GM23338 (cell line): ENCODE results near the gene ANKS1B. TPM values are rescaled to one million over a fixed set of nuclear protein-coding genes. Genes with fewer than 3 reads are reported as not detected.

Source experiments
- ATAC-seq: fragments of 200-7000 bp; cut with Tn5 transposase; 3 replicates; pipeline ENCODE4 v1.9.1; 2020
- DNase-seq: peaks from one replicate; pipeline ENCODE4 v3.0.0-alpha.2; 2015; ENCODE audit warnings: low spot score
- H2AFZ ChIP-seq: fragments of 200-600 bp; sonication (generic); 2 replicates; pipeline ENCODE4 v1.8.0; 2016; ENCODE audit warnings: antibody characterized with exemption, mild to moderate bottlenecking, moderate library complexity
- H3F3A ChIP-seq: fragments of 200-600 bp; sonication (generic); replicated peaks from 2 replicates; pipeline ENCODE4 v1.8.0; 2017; ENCODE audit warnings: antibody characterized with exemption, mixed run types, low read depth
- H3K27ac ChIP-seq: fragments of 200-600 bp; sonication (generic); 2 replicates; pipeline ENCODE4 v1.6.1; 2016; ENCODE audit warnings: low read depth
- H3K27me3 ChIP-seq: fragments of 200-600 bp; sonication (generic); 2 replicates; pipeline ENCODE4 v1.8.0; 2016; ENCODE audit warnings: mild to moderate bottlenecking, mixed run types, moderate library complexity; ENCODE audit not compliant: insufficient read depth
- H3K36me3 ChIP-seq: fragments of 200-600 bp; sonication (generic); 2 replicates; pipeline ENCODE4 v1.8.0; 2016; ENCODE audit warnings: mild to moderate bottlenecking; ENCODE audit not compliant: insufficient read depth
- H3K4me1 ChIP-seq: fragments of 200-600 bp; sonication (generic); 2 replicates; pipeline ENCODE4 v1.8.0; 2016; ENCODE audit warnings: mild to moderate bottlenecking, moderate library complexity; ENCODE audit not compliant: insufficient read depth
- H3K4me2 ChIP-seq: fragments of 200-600 bp; sonication (generic); 2 replicates; pipeline ENCODE4 v1.7.1; 2017; ENCODE audit warnings: mixed run types
- H3K4me3 ChIP-seq: fragments of 200-600 bp; sonication (generic); 2 replicates; pipeline ENCODE4 v1.6.1; 2016; ENCODE audit warnings: mixed run types
- H3K79me2 ChIP-seq: fragments of 200-600 bp; sonication (generic); replicated peaks from 2 replicates; pipeline ENCODE4 v1.8.0; 2017; ENCODE audit warnings: mild to moderate bottlenecking; ENCODE audit not compliant: insufficient read depth
- H3K9me2 ChIP-seq: fragments of 200-600 bp; sonication (generic); 2 replicates; pipeline ENCODE4 v1.8.0; 2017; ENCODE audit not compliant: insufficient read depth
- H4K20me1 ChIP-seq: fragments of 200-600 bp; sonication (generic); replicated peaks from 2 replicates; pipeline ENCODE4 v1.8.0; 2017; ENCODE audit warnings: mild to moderate bottlenecking; ENCODE audit not compliant: insufficient read depth
- H3K27ac Mint-ChIP-seq: 2 replicates; pipeline ENCODE4 v1.8.0; 2020; ENCODE audit warnings: inconsistent platforms, mild to moderate bottlenecking, moderate library complexity, mixed read lengths
- H3K27me3 Mint-ChIP-seq: 3 replicates; pipeline ENCODE4 v1.8.0; 2022; ENCODE audit warnings: low read depth, mild to moderate bottlenecking, moderate library complexity, mixed read lengths, inconsistent platforms; ENCODE audit not compliant: insufficient read depth, poor library complexity
- H3K36me3 Mint-ChIP-seq: 3 replicates; pipeline ENCODE4 v1.8.0; 2021; ENCODE audit warnings: low read depth, mild to moderate bottlenecking, inconsistent platforms, moderate library complexity, mixed read lengths
- H3K4me1 Mint-ChIP-seq: 3 replicates; pipeline ENCODE4 v1.8.0; 2020; ENCODE audit warnings: mild to moderate bottlenecking, inconsistent platforms, mixed read lengths
- H3K4me3 Mint-ChIP-seq: 3 replicates; pipeline ENCODE4 v1.8.0; 2021; ENCODE audit warnings: moderate library complexity, mild to moderate bottlenecking, inconsistent platforms, mixed read lengths
- H3K9me3 Mint-ChIP-seq: 3 replicates; pipeline ENCODE4 v1.8.0; 2020; ENCODE audit warnings: moderate library complexity, mild to moderate bottlenecking, inconsistent platforms, mixed read lengths
- EZH2phosphoT487 ChIP-seq: fragments of 200-600 bp; sonication (generic); IDR thresholded peaks from one replicate; pipeline ENCODE4 v1.8.1; 2018; ENCODE audit warnings: antibody characterized with exemption; ENCODE audit not compliant: unreplicated experiment
- NANOG ChIP-seq: IDR thresholded peaks from 2 replicates; pipeline ENCODE4 v1.6.1; 2016; ENCODE audit warnings: antibody characterized with exemption, borderline replicate concordance
- STAT1 ChIP-seq: IDR thresholded peaks from one replicate; pipeline ENCODE4 v1.6.1; 2016; ENCODE audit warnings: antibody characterized with exemption; ENCODE audit not compliant: unreplicated experiment
- ZNF114 ChIP-seq: fragments of 250-450 bp; sonication (Bioruptor Pico); IDR thresholded peaks from 2 replicates; pipeline ENCODE4 v1.5.0; 2020; ENCODE audit warnings: mild to moderate bottlenecking, moderate library complexity
- ZNF331 ChIP-seq: fragments of 250-450 bp; sonication (Bioruptor Pico); IDR thresholded peaks from 2 replicates; pipeline ENCODE4 v1.5.0; 2020; ENCODE audit warnings: low read depth, mild to moderate bottlenecking, moderate library complexity
- polyA plus RNA-seq: library from polyadenylated mRNA; unstranded; fragments of >200 nt; fragmentation: Nextera tagmentation; extraction: Ambion mirVana; gene quantifications from 2 replicates; pipeline ENCODE4 v1.2.1, GENCODE V29; 2016
- total RNA-seq: library from RNA; depleted of rRNA; stranded (reverse); fragments of >200 nt; shearing (Covaris generic); gene quantifications from 2 replicates; pipeline ENCODE4 v1.2.3, GENCODE V29; 2014
- TF ChIP-seq, protein P1 (sequence below): fragments of 250-450 bp; sonication (Bioruptor Pico); IDR thresholded peaks from 2 replicates; pipeline ENCODE4 v1.5.0; 2020; ENCODE audit warnings: mild to moderate bottlenecking, moderate library complexity

ANKS1B gene
- total and polyA plus RNA-seq, 2 experiments from 2014 or later = 4.3 to 5.8 TPM

DNA sequence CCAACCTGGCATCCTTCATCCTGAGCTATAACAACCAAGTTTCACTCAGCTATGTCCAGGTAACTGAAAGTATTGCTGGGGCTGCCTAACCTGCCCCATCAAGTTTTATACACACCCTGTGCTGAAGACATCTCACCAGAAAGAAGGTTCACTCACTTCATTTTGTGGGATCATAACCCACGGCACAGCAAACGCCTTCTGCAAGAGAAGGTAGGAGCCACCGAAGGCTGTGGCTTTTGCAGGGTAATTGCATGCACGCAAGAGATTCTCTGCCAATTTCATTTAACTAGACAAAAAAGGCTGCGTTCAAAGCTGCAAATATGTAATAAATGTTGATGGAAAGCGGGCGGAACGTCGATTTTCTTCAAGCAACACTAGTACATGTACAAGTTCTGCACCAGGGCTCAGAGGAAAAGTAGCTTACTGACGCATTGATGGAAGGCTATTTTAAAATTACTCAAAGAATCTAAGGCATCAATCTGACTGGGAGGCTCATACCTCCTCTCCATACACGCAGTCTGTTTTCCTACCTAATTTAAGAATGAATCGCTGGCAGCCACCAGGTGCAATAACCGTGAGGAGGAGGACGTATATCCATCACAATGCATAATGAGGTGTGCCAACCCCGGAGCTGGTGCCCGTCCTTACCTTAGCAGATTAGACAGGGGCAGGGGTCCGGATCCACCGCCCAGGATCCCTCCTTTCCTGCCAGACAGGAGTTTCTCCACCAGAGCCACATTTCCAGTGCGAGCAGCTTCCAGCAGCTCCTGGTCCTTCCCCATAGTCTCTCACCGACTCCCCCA is 1.1 kb downstream of the ANKS1B start:
- ATAC-seq (peak; percentile 63), DNase-seq (no peak)
- Histone ChIP-seq H3K9me2 (no peaks in the 10 kb centered on the region), H3K27me3 (peaks cover 27% of the 10 kb centered on the region), H3K4me2 (peak overlapping the region; percentile 88), H3F3A (no peaks in the 10 kb centered on the region; the same call in 1 of the 2 replicates), H3K27ac (no peak overlapping the region), H3K4me3 (peak overlapping the region; percentile 79), H3K79me2 (no peaks in the 10 kb centered on the region), H2AFZ (peak overlapping the region; percentile 90), H4K20me1 (no peaks in the 10 kb centered on the region), H3K36me3 (no peaks in the 10 kb centered on the region), H3K4me1 (peaks cover 13% of the 10 kb centered on the region)
- Mint-ChIP-seq H3K36me3 (no peaks in the 10 kb centered on the region), H3K9me3 (no peaks in the 10 kb centered on the region; the same call in 2 of the 3 replicates), H3K4me3 (peak overlapping the region; percentile 81), H3K4me1 (peaks cover 20% of the 10 kb centered on the region), H3K27me3 (peaks cover 15% of the 10 kb centered on the region), H3K27ac (no peak overlapping the region)
- TF ChIP-seq NANOG (no peak), ZNF114 (CRISPR knock-in tag) (no peak), ZNF331 (no peak), EZH2phosphoT487 (no peak), STAT1 (no peak)
- TF ChIP-seq, protein P1, sequence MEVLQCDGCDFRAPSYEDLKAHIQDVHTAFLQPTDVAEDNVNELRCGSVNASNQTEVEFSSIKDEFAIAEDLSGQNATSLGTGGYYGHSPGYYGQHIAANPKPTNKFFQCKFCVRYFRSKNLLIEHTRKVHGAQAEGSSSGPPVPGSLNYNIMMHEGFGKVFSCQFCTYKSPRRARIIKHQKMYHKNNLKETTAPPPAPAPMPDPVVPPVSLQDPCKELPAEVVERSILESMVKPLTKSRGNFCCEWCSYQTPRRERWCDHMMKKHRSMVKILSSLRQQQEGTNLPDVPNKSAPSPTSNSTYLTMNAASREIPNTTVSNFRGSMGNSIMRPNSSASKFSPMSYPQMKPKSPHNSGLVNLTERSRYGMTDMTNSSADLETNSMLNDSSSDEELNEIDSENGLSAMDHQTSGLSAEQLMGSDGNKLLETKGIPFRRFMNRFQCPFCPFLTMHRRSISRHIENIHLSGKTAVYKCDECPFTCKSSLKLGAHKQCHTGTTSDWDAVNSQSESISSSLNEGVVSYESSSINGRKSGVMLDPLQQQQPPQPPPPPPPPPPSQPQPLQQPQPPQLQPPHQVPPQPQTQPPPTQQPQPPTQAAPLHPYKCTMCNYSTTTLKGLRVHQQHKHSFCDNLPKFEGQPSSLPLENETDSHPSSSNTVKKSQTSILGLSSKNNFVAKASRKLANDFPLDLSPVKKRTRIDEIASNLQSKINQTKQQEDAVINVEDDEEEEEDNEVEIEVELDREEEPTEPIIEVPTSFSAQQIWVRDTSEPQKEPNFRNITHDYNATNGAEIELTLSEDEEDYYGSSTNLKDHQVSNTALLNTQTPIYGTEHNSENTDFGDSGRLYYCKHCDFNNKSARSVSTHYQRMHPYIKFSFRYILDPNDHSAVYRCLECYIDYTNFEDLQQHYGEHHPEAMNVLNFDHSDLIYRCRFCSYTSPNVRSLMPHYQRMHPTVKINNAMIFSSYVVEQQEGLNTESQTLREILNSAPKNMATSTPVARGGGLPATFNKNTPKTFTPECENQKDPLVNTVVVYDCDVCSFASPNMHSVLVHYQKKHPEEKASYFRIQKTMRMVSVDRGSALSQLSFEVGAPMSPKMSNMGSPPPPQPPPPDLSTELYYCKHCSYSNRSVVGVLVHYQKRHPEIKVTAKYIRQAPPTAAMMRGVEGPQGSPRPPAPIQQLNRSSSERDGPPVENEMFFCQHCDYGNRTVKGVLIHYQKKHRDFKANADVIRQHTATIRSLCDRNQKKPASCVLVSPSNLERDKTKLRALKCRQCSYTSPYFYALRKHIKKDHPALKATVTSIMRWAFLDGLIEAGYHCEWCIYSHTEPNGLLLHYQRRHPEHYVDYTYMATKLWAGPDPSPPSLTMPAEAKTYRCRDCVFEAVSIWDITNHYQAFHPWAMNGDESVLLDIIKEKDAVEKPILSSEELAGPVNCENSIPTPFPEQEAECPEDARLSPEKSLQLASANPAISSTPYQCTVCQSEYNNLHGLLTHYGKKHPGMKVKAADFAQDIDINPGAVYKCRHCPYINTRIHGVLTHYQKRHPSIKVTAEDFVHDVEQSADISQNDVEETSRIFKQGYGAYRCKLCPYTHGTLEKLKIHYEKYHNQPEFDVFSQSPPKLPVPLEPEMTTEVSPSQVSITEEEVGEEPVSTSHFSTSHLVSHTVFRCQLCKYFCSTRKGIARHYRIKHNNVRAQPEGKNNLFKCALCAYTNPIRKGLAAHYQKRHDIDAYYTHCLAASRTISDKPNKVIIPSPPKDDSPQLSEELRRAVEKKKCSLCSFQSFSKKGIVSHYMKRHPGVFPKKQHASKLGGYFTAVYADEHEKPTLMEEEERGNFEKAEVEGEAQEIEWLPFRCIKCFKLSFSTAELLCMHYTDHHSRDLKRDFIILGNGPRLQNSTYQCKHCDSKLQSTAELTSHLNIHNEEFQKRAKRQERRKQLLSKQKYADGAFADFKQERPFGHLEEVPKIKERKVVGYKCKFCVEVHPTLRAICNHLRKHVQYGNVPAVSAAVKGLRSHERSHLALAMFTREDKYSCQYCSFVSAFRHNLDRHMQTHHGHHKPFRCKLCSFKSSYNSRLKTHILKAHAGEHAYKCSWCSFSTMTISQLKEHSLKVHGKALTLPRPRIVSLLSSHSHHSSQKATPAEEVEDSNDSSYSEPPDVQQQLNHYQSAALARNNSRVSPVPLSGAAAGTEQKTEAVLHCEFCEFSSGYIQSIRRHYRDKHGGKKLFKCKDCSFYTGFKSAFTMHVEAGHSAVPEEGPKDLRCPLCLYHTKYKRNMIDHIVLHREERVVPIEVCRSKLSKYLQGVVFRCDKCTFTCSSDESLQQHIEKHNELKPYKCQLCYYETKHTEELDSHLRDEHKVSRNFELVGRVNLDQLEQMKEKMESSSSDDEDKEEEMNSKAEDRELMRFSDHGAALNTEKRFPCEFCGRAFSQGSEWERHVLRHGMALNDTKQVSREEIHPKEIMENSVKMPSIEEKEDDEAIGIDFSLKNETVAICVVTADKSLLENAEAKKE (CRISPR knock-in tag) = no peak
